Smooth muscle cell (in vitro differentiated cells): Measurements from ENCODE around the gene CDC42EP4. TPM values are rescaled to one million over a fixed set of nuclear protein-coding genes. Genes with fewer than 3 reads are reported as not detected.

ENCODE experiments used
- DNase-seq: peaks from one replicate; lab custom pipeline; 2025; ENCODE audit not compliant: unreplicated experiment; lab: John Stamatoyannopoulos, UW
- H2AFZ ChIP-seq: fragments of 200-600 bp; sonication (generic); 2 replicates; pipeline ENCODE4 v1.6.0; 2016; ENCODE audit warnings: antibody characterized with exemption, low read depth, mild to moderate bottlenecking
- H3F3A ChIP-seq: fragments of 200-600 bp; sonication (generic); 2 replicates; pipeline ENCODE4 v1.6.0; 2017; ENCODE audit warnings: antibody characterized with exemption, low read depth
- H3K27ac ChIP-seq: fragments of 200-600 bp; sonication (generic); 2 replicates; pipeline ENCODE4 v1.5.1; 2016; ENCODE audit warnings: low read depth, mild to moderate bottlenecking
- H3K27me3 ChIP-seq: fragments of 200-600 bp; sonication (generic); 2 replicates; pipeline ENCODE4 v1.6.1; 2016; ENCODE audit warnings: low read depth, mild to moderate bottlenecking
- H3K36me3 ChIP-seq: fragments of 200-600 bp; sonication (generic); 2 replicates; pipeline ENCODE4 v1.5.1; 2016; ENCODE audit warnings: low read depth
- H3K4me1 ChIP-seq: fragments of 200-600 bp; sonication (generic); 2 replicates; pipeline ENCODE4 v1.5.1; 2016; ENCODE audit warnings: low read depth
- H3K4me2 ChIP-seq: fragments of 200-600 bp; sonication (generic); 2 replicates; pipeline ENCODE4 v1.6.0; 2016; ENCODE audit warnings: mild to moderate bottlenecking
- H3K4me3 ChIP-seq: fragments of 200-600 bp; sonication (generic); 2 replicates; pipeline ENCODE4 v1.5.1; 2016; ENCODE audit warnings: mild to moderate bottlenecking
- H3K79me2 ChIP-seq: fragments of 200-600 bp; sonication (generic); 2 replicates; pipeline ENCODE4 v1.6.0; 2016; ENCODE audit warnings: low read depth, mild to moderate bottlenecking
- H3K9ac ChIP-seq: fragments of 200-600 bp; sonication (generic); 2 replicates; pipeline ENCODE4 v1.6.0; 2016; ENCODE audit warnings: low read depth
- H3K9me3 ChIP-seq: fragments of 200-600 bp; sonication (generic); replicated peaks from 2 replicates; pipeline ENCODE4 v1.5.1; 2016; ENCODE audit warnings: low read depth
- H4K20me1 ChIP-seq: fragments of 200-600 bp; sonication (generic); 2 replicates; pipeline ENCODE4 v1.6.0; 2016; ENCODE audit warnings: low read depth
- WGBS: methylation state at CpG from one replicate; pipeline ENCODE4 v1.1.7; 2016; ENCODE audit warnings: low lambda C conversion rate; 5-methylcytosine and 5-hydroxymethylcytosine counted together
- polyA plus RNA-seq: library from polyadenylated mRNA; unstranded; fragments of >200 nt; fragmentation: Nextera tagmentation; extraction: Ambion mirVana; gene quantifications from 2 replicates; pipeline ENCODE4 v1.2.1, GENCODE V29; 2016
- total RNA-seq: library from RNA; depleted of rRNA; stranded (reverse); fragments of >200 nt; gene quantifications from 2 replicates; pipeline ENCODE4 v1.2.3, GENCODE V29; 2014
- TF ChIP-seq, protein P1 (sequence below): fragments of 200-600 bp; sonication (generic); IDR thresholded peaks from 2 replicates; pipeline ENCODE4 v1.5.1; 2017; ENCODE audit warnings: borderline replicate concordance, mild to moderate bottlenecking, antibody characterized with exemption; ENCODE audit not compliant: insufficient read depth, poor library complexity, severe bottlenecking

Gene CDC42EP4
- total and polyA plus RNA-seq, 2 experiments from 2014 or later, result 15.1 to 21.4 TPM

DNA sequence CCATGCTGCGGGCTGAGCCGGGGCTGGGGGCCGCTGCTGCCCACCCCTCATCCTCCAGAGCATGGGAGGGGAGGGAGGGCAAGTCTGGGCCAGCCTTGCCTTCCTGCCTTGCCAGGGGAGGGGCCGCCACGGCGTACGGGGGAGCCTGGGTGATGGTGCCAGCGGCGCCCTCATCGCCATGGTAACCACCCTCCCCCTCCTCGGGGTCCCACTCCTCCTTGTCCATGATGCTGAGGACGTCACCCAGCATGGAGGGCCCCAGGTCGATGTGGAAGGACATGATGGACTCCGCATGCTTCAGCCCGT is 26.2 kb downstream of the CDC42EP4 start:
- 96% methylated on average over 15 of the region's 15 CpGs for WGBS
- no peak for DNase-seq
- H3K4me2 ChIP-seq, result no peak overlapping the region
- H3K9me3 ChIP-seq, result no peaks in the 10 kb centered on the region
- no peak overlapping the region for H2AFZ ChIP-seq
- peaks cover 28% of the 10 kb centered on the region for H3K79me2 ChIP-seq
- H3K9ac ChIP-seq, result no peak overlapping the region
- TF ChIP-seq, protein P1, sequence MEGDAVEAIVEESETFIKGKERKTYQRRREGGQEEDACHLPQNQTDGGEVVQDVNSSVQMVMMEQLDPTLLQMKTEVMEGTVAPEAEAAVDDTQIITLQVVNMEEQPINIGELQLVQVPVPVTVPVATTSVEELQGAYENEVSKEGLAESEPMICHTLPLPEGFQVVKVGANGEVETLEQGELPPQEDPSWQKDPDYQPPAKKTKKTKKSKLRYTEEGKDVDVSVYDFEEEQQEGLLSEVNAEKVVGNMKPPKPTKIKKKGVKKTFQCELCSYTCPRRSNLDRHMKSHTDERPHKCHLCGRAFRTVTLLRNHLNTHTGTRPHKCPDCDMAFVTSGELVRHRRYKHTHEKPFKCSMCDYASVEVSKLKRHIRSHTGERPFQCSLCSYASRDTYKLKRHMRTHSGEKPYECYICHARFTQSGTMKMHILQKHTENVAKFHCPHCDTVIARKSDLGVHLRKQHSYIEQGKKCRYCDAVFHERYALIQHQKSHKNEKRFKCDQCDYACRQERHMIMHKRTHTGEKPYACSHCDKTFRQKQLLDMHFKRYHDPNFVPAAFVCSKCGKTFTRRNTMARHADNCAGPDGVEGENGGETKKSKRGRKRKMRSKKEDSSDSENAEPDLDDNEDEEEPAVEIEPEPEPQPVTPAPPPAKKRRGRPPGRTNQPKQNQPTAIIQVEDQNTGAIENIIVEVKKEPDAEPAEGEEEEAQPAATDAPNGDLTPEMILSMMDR, result no peak
- no peaks in the 10 kb centered on the region for H3F3A ChIP-seq
- H3K27me3 ChIP-seq, result no peaks in the 10 kb centered on the region
- H3K27ac ChIP-seq, result no peak overlapping the region
- H3K36me3 ChIP-seq, result no peaks in the 10 kb centered on the region
- peaks cover 10% of the 10 kb centered on the region for H3K4me1 ChIP-seq
- no peak overlapping the region for H3K4me3 ChIP-seq
- H4K20me1 ChIP-seq, result peaks cover 81% of the 10 kb centered on the region

DNA sequence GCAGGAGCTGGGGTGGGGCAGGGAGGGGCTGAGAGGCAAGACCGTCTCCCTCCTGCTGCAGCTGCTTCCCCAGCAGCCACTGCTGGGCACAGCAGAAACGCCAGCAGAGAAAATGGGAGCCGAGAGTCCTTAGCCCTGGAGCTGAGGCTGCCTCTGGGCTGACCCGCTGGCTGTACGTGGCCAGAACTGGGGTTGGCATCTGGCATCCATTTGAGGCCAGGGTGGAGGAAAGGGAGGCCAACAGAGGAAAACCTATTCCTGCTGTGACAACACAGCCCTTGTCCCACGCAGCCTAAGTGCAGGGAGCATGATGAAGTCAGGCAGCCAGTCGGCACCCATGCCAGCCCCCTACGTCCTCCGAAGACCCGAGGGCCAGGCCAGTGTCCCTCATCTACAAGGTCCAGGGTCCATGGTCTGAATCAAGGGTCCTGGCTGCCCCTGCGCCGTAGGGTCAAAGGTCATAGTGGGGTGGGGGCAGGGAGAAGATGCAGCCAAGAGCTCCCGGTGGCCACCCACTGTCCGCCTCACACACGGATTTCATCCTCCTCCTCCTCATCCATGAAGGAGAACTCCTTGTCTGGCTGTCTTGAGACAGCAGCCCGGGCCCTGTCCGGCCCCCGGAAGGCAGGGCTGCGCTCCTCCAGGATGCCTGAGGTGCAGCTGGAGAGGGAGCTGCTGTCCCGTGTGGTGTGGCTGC is 26.7 kb downstream of the CDC42EP4 start:
- H3K27ac ChIP-seq, result no peak overlapping the region

DNA sequence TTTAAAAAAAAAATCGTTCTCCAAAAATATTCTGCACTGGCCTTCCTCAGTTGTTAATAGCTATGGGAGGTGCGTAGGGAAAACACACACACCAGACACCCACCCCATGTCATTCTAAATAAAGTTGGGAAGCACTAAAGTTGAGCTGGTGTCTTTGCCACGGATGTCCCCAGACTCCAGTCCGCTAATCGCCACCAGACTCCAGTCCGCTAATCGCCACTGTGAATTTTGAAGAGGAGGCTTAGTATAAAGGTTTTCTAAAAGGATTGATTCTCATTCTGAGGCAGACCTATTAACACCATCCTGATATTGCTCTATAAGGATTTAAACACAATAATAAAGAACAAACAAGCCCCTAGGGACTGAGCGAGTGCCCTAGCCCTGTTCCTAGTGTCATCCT is 27.4 kb downstream of the CDC42EP4 start:
- Histone ChIP-seq H3K4me3 (no peak overlapping the region), H3K27me3 (no peaks in the 10 kb centered on the region), H3F3A (no peaks in the 10 kb centered on the region), H3K27ac (no peak overlapping the region), H3K4me2 (no peak overlapping the region), H3K9ac (no peak overlapping the region), H4K20me1 (peaks cover 69% of the 10 kb centered on the region), H3K4me1 (peaks cover 10% of the 10 kb centered on the region), H2AFZ (no peak overlapping the region), H3K36me3 (no peaks in the 10 kb centered on the region), H3K79me2 (peaks cover 17% of the 10 kb centered on the region), H3K9me3 (no peaks in the 10 kb centered on the region)
- 82% methylated on average over 8 of the region's 8 CpGs for WGBS
- TF ChIP-seq, protein P1, result no peak
- DNase-seq, result no peak

More for the DNA sequence above, 26.7 kb downstream of the CDC42EP4 start:
- Histone ChIP-seq H3K9me3 (no peaks in the 10 kb centered on the region), H3K27me3 (no peaks in the 10 kb centered on the region), H3K36me3 (no peaks in the 10 kb centered on the region), H3K4me2 (no peak overlapping the region), H3F3A (no peaks in the 10 kb centered on the region), H4K20me1 (peaks cover 76% of the 10 kb centered on the region), H3K4me1 (peaks cover 10% of the 10 kb centered on the region), H2AFZ (no peak overlapping the region), H3K4me3 (no peak overlapping the region), H3K79me2 (peaks cover 23% of the 10 kb centered on the region), H3K9ac (no peak overlapping the region)
- DNase-seq, result no peak
- TF ChIP-seq, protein P1, result no peak
- 93% methylated on average over 20 of the region's 20 CpGs for WGBS

DNA sequence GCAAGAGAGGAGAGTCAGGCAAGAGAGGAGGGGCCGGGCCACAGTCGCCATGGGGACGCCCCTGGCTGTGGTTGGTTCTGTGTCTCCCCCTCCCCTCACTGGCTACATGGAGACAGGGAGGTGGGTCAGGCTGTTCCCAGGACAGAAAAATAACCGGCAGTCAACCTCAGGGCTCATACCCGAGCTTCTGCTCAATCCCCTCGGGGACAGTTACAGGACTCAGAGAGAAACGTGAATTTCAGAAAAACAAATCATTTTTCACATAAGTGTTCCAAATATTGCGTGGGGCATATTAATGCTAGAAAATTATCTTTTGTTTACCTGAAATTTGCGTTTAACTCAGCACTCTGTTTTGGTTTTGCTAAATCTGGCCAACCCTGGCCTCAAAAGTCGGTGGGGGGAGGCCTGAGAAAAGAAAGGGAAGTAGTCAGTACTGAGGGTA is 27.9 kb downstream of the CDC42EP4 start:
- H3F3A ChIP-seq, result no peaks in the 10 kb centered on the region
- H3K27me3 ChIP-seq, result no peaks in the 10 kb centered on the region
- no peaks in the 10 kb centered on the region for H3K9me3 ChIP-seq
- peaks cover 17% of the 10 kb centered on the region for H3K79me2 ChIP-seq
- peaks cover 10% of the 10 kb centered on the region for H3K4me1 ChIP-seq
- peaks cover 64% of the 10 kb centered on the region for H4K20me1 ChIP-seq
- TF ChIP-seq, protein P1, result no peak
- 42% methylated on average over 10 of the region's 10 CpGs for WGBS
- no peak overlapping the region for H3K4me3 ChIP-seq
- no peak overlapping the region for H3K4me2 ChIP-seq
- H2AFZ ChIP-seq, result no peak overlapping the region
- H3K27ac ChIP-seq, result no peak overlapping the region
- no peaks in the 10 kb centered on the region for H3K36me3 ChIP-seq
- H3K9ac ChIP-seq, result no peak overlapping the region
- no peak for DNase-seq
